ENCODE results near the gene ASB4.
A peak's percentile ranks its signal among the peaks of the same experiment; 100 is the strongest.

The ASB4 gene

DNA sequence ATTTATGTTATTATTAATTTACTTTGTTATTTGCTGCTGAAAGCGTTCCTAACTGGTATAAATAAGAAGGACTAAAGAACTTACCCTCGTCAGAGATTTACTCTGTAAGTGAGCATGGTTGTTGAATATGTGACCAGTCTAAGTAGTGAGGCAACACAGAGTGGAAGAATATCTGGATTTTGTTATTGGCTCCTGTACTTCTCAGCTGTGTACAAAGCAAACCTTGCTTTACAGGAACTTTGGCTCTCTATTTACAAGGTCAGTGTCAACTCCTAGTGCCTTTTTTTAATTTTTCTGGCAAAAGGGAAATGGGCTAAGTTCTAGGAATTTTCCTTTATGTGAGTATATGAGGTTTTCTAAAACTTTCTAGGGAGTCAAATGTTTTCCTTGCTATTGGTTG lies 74.9 kb downstream of the ASB4 start:
- no peak for DNase-seq

DNA sequence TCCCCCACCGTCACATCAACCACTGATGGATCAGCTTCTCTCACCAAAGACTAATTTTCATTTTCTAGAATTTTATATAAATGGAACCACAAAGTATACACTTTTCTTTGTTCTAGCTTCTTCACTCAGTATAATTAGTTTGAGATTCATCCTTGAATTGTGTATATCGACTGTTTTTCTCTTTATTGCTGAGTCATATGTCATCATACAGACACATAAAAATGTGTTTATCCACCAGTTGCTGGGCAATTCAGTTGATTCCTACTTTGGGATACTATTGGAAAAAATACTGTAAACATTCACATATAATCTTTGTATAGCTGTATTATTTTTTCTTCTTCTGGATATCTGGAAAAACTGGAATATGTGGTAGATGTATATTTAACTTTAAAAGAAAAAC lies 84.0 kb downstream of the ASB4 start:
- no peak for DNase-seq

DNA sequence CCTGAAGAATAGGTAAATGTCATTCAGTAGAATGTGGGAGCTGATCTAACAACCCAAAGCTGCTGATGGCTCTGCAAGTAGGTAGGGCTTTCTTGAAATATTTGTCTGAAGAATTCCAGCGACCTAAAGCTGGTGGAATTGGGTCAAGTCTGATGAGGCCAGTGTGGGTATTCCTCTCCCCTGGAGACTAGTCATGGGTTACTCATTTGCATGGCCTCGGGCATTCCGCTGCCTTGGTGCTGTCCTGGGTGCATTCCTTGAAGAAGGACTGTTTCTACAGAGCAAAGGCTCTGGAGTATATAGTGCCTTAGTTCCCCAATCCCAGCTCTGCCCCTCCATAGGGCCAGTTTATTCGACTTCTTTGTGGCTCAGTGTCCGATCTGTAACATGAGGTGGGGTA lies 91.4 kb downstream of the ASB4 start:
- no peak for DNase-seq

DNA sequence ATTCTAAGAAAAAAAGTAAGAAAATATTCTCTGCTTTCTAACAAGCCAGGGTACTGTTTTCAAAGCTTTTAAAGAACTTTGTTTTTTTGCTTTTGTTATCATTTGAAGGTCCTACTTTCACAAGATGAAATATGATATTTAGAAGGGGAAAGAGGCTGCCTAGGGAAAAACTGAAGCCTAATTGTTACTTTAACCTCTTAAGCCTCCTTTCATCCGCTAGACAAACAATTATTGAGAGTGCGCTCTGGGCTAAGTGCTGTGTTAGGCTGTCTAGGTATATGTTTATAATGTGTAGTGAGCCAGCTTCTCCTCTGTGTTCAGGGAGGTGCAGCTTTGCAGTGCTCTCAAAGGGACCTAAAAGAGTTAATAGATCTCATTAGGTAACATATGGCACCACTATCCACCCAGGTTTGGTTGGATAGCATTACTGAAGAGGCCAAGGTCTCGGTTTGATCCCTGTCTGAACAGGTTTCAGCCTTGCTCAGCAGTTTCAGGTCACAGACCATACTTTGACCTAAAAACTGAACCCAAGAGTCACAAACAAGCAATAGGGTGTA lies 92.6 kb downstream of the ASB4 start:
- DNase-seq, result peak; percentile 68

DNA sequence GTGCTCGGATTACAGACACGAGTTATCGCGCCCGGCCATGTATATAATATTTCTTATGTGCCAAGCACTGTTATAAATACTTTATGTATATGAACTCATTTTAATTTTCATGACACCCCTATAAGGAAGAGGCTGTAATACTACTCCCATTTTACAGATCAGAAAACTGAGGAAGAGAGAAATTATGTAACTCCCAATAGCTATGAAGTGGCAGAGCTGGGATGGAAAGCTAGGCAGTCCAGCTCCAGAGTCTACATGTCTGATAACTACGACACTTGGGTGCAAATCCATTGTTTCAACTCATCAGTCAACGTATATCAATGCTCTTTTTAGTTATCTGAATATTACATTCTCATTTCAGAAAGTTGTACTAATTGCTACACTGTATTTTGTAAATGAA lies 93.6 kb downstream of the ASB4 start:
- DNase-seq, result no peak

DNA sequence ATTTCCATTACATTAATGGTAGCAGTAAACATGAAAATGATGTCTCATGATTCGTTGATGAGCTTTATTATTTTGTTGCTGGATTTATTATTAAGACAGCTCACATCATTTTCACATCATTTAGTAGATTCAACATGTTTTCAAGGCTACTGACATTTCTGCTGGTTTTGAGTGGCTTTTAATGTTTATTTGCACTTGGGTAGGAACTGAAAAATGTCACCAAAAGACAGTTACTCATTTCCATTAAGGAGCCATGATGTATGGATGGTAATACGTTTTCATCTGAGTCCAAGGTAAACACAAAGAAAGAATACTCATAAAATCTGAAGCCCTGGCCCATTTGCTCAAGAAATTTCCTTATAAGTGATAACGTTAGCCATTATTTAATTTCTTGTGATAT lies 95.7 kb downstream of the ASB4 start:
- no peak for DNase-seq

DNA sequence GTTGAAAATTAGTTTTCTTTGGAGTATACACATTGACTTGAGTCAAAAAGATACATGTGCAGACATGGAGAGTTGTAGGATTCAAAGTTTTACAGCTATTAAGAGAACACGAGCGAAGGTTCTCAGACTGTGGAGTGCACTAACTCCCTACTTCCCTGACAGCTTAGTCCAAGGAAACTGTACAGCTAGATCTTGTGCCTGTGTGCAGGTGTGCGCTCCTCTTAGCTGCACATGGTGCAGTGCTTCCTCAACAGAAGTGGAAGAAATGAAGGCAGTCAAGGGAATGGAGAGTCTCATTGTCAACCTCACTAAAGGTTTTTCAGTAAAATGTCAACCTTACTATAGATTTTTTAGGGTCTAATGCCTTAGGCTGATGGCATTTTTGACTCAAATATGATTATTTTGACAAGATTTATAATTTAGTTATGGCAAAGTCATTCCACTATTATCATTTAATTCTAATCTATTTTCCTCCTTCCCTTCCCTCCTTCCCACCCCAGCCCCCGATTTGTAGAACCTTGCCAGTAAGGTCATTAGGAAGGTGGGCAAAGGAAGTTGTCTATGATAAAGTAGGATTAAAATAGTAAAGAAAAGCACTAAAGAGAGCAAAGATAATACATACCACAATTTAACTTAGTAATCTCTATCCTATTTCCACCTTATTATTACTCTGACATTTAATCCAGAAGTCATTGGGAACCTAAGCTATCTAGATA lies 97.0 kb downstream of the ASB4 start:
- DNase-seq, result no peak

DNA sequence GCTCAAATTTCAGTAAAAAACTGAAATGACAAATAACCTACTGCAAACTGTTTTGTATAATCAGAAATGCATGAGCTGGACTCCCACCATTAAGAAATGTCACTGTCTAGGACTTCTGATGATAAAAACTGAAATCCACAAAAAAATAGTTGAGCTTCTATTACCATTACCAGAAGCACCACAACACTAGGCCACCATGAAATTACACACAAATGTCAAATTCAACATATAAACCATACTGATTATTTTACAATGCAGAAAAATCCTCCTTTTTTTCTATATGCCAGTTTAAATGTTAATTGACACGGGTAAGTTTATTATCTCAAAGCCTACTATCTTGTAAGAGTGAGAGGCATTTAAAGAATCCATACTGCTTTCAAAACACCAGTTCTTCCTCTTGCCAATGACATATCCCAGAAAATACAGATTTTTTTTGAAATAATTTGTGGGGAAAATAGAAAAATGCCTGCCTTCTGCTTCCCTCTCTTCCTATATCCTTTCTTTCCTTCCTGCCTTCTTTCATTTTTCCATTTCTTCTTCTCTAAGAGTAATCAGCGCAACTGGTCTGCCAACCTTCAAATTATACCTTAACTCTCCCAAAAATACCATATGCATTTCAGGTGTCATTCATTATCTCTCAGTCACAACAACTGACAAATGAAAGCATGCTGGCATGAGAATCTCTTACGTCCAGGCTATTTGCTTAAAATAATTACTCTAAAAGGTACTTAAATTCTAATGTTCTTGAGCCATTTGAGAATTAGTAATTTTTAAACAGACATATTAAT lies 98.3 kb downstream of the ASB4 start:
- no peak for DNase-seq

DNA sequence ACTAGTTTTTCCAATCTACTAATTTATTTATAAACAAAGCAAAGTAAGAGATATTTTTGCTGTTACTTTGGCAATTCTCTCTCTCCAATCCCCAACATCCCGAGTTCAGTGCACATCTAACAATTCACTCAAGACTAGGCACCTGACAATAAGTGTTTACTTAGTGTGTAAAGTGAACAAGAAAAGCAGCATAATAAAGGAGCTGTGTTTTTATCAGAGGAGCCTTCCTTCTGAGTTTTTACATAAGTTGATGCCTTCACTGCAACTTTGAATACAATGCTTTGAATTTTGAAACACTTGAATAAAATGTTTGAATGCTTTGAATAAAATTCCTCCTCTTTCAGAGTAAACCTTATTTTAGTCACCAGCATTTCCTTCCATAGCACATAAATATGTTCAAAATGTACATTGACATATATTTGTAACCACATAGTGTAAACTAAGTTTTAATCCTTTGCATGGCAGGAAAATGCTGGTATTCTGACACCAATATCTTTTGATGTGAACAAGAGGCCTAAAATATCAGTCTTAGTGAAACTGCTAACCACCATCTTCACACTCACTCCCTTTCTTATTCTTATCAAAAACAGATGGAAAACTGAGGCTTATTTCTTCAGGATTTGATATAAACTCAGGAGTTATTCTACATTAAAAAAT lies 99.2 kb downstream of the ASB4 start:
- DNase-seq, result no peak

DNA sequence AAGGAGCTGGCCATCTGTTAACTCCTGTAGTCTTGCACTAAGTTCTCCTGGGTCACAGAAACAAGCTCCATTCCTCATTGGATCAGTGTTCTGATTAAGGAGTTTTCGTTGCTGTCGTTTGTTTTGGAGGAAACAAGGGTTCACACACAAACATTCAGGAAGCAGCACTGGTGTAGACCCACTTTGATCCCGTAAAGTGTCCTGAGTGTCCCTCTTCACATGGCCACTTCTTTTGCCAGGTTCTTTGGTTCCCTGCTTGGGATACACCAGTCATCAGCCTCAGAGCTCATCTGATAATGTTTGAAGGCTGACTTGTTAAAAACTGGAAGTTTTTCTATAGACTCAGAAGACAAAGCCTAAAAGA lies 99.7 kb downstream of the ASB4 start:
- no peak for DNase-seq

DNA sequence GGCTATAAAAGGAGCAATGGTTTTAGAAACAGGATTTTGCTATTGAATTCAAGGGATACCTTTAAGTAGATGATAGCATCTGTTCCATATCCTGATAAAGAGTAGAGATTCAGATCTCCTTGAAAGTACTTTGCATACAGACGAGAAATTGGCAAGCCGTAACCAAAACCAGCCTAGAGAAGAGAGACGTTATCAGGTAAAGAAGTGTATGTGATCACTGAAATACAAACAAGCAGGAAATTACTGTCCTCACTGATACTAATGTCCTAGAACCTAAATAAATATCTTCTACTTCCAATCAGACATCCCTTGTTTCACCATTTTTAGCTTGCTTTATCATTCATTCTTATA lies 101.2 kb downstream of the ASB4 start:
- DNase-seq, result no peak

DNA sequence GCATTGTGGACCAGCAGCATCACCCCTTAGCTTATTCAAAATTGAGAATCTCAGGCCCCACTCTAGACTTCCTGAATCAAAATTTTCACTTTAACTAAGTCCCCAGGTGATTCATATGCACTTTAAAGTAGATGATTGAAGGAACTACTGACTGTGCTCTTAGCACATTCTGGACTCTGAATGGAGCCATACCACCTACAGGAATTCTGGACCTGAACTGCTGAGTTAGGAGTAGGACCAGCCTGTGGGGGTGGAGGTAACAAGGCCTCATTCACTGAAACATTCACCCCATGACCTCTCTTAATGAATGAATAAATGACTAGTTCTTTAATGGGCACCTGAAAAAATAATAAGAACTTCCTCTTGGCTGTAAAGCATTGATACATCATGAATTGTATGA lies 103.3 kb downstream of the ASB4 start:
- no peak for DNase-seq

DNA sequence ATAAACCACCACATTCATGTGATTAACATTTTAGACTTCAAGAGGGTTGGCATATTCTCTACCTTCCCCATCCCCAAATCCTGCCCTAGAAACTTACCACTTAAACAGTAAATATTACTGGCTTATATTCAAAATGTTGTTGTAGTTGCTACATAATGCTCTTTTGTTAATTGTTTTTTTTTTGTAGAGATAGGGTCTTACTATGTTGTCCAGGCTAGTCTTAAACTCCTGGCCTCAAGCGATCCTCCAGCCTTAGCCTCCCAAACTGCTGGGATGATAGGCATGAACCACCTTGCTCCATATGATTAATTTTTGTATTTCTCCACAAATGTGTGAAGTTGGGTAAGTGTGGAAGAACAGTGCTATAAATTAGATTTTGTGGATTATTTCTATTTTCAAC lies 104.0 kb downstream of the ASB4 start:
- no peak for DNase-seq
